BJ (cell line): ENCODE measurements around the gene PRKCE. TPM values are rescaled to one million over a fixed set of nuclear protein-coding genes. Genes with fewer than 3 reads are reported as not detected.

Source experiments
- CTCF ChIA-PET: fragments of 350-600 bp; formaldehyde crosslinking; extraction: SDS; loops from one replicate; lab custom pipeline; 2021; ENCODE audit warnings: antibody characterized with exemption, inconsistent platforms; lab: Yijun Ruan, JAX
- POLR2A ChIA-PET: fragments of 300-600 bp; sonication (Branson Sonifier 250); formaldehyde crosslinking; extraction: SDS; loops from one replicate; lab custom pipeline; 2021; ENCODE audit warnings: antibody characterized with exemption; lab: Charles Lee
- DNase-seq: peaks from one replicate; pipeline ENCODE4 v3.0.0-alpha.2; 2011; ENCODE audit warnings: low read depth
- H3K27me3 ChIP-seq: 2 replicates; pipeline ENCODE4 v1.6.0; 2011; ENCODE audit warnings: low read length; ENCODE audit not compliant: control insufficient read depth, insufficient read depth
- H3K36me3 ChIP-seq: 2 replicates; pipeline ENCODE4 v1.5.1; 2011; ENCODE audit warnings: low read length; ENCODE audit not compliant: control insufficient read depth, insufficient read depth
- H3K4me3 ChIP-seq: 2 replicates; pipeline ENCODE4 v1.5.1; 2011; ENCODE audit warnings: low read depth, mild to moderate bottlenecking, control low read depth, low read length
- CTCF ChIP-seq: IDR thresholded peaks from 2 replicates; pipeline ENCODE4 v1.5.1; 2011; ENCODE audit warnings: low read depth, mild to moderate bottlenecking, control low read depth, inconsistent platforms, low read length, moderate library complexity; ENCODE audit not compliant: insufficient read depth
- polyA plus RNA-seq: library from polyadenylated mRNA; depleted of rRNA; stranded (reverse); fragments of >200 nt; gene quantifications from 2 replicates; pipeline ENCODE4 v1.2.3, GENCODE V29; 2011

The PRKCE gene
- polyA plus RNA-seq, 1 experiment: 19.7 TPM

- CTCF ChIA-PET: interaction anchor here (0.6 to 0.8 kb wide), 2 partner anchors 60 to 172 kb away, joined by 3 to 4 read pairs; no protein-coding TSS in a partner anchor
- no peak for TF ChIP-seq CTCF
These were observed 471.5 kb downstream of the PRKCE start for GRCh38 chr2:46123013-46123412.

DNA sequence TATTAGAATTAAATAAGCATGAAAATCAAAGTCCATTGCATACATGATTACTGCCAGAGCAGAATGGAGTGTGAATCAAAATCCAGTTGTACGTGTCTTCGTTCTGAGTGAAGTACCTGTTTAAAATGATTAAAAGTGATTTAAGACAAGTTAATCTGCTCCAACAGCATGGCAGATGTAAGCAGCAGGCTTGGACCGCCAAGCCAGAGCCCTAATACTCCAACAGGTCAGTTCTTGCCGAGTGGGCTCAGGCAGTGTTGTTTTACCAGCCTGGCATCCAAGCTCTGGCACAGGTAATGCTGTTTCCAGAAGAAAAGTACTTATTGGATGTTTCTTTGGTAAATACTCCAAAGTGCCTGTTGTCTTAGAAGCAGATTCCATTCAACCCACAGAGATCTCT lies 474.3 kb downstream of the PRKCE start:
- Histone ChIP-seq H3K36me3 (no peaks in the 10 kb centered on the region), H3K27me3 (no peaks in the 10 kb centered on the region), H3K4me3 (no peak overlapping the region)
- CTCF ChIA-PET: no interaction called here
- DNase-seq: no peak
- no peak for TF ChIP-seq CTCF
- POLR2A ChIA-PET: no interaction called here

More at GRCh38 chr2:46123013-46123412, 471.5 kb downstream of the PRKCE start:
- Histone ChIP-seq H3K4me3 (no peak overlapping the region), H3K27me3 (no peaks in the 10 kb centered on the region), H3K36me3 (no peaks in the 10 kb centered on the region)
- POLR2A ChIA-PET: interaction anchor here (0.6 kb wide), 2 partner anchors 29 to 39 kb away, joined by 3 to 5 read pairs; no protein-coding TSS in a partner anchor
- no peak for DNase-seq

GRCh38 chr2:46126571-46126970 lies 475.1 kb downstream of the PRKCE start:
- no peak overlapping the region for H3K4me3 ChIP-seq
- ChIA-PET POLR2A (no interaction called here), CTCF (interaction anchor here (0.6 to 1.1 kb wide), 2 partner anchors 20 to 107 kb away, joined by 3 read pairs; no protein-coding TSS in a partner anchor)
- no peaks in the 10 kb centered on the region for H3K27me3 ChIP-seq
- TF ChIP-seq CTCF: no peak
- no peak for DNase-seq
- H3K36me3 ChIP-seq: no peaks in the 10 kb centered on the region

- no peak overlapping the region for H3K4me3 ChIP-seq
- H3K27me3 ChIP-seq: no peaks in the 10 kb centered on the region
- ChIA-PET CTCF (interaction anchor here (1.1 kb wide), 1 partner anchor 19 kb away, joined by 3 read pairs; no protein-coding TSS in a partner anchor), POLR2A (no interaction called here)
- no peak for TF ChIP-seq CTCF
- no peaks in the 10 kb centered on the region for H3K36me3 ChIP-seq
- no peak for DNase-seq
These were observed 475.7 kb downstream of the PRKCE start for GRCh38 chr2:46127176-46127575.

DNA sequence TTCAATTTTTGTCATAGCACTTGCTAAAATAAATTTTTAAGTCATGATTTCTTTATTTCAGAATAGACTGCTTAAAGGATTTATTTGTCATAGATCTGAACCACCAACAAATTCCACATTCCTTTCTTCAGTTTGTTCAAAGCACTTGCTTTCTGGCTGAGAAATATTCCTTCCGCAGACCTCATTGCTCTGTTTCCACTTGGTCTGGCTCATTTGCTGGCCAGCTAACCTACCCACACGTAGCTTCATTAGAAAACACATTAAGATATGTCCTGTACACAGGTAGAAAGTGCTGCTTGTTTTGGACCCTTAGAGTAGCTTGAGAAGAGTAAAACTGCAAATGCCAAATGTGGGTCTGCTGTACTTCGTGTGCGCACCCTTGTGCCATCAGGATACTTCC lies 479.0 kb downstream of the PRKCE start:
- Histone ChIP-seq H3K4me3 (no peak overlapping the region), H3K36me3 (no peaks in the 10 kb centered on the region), H3K27me3 (no peaks in the 10 kb centered on the region)
- POLR2A ChIA-PET: no interaction called here
- CTCF ChIA-PET: no interaction called here
- TF ChIP-seq CTCF: no peak
- no peak for DNase-seq
